Neural cell (in vitro differentiated cells): ENCODE measurements around the gene SYTL3. TPM values are rescaled to one million over a fixed set of nuclear protein-coding genes. Genes with fewer than 3 reads are reported as not detected.

Source experiments
- H2AFZ ChIP-seq: fragments of 200-600, 300-800 bp; sonication (generic), shearing (Covaris generic); 2 replicates; pipeline ENCODE4 v1.6.0; 2014; ENCODE audit warnings: low read depth, mild to moderate bottlenecking, antibody characterized with exemption, low read length, moderate library complexity
- H3F3A ChIP-seq: fragments of 200-600 bp; shearing (Covaris generic); 2 replicates; pipeline ENCODE4 v1.6.1; 2016; ENCODE audit warnings: mild to moderate bottlenecking, moderate library complexity, mixed read lengths, antibody characterized with exemption, low read length; ENCODE audit not compliant: insufficient read depth, poor library complexity, severe bottlenecking
- H3K27ac ChIP-seq: fragments of 200-600, 300-800 bp; sonication (generic), shearing (Covaris generic); 2 replicates; pipeline ENCODE4 v1.5.1; 2014; ENCODE audit warnings: mild to moderate bottlenecking, low read length, moderate library complexity
- H3K27me3 ChIP-seq: fragments of 300-800, 200-600 bp; sonication (generic), shearing (Covaris generic); 2 replicates; pipeline ENCODE4 v1.6.0; 2014; ENCODE audit warnings: mild to moderate bottlenecking, low read depth, low read length, moderate library complexity; ENCODE audit not compliant: insufficient read depth
- H3K36me3 ChIP-seq: fragments of 300-800, 200-600 bp; sonication (generic), shearing (Covaris generic); 2 replicates; pipeline ENCODE4 v1.5.1; 2014; ENCODE audit warnings: mild to moderate bottlenecking, antibody characterized with exemption, low read length, moderate library complexity; ENCODE audit not compliant: insufficient read depth
- H3K4me2 ChIP-seq: fragments of 300-800, 200-600 bp; sonication (generic), shearing (Covaris generic); 2 replicates; pipeline ENCODE4 v1.6.0; 2014; ENCODE audit warnings: mild to moderate bottlenecking, low read length
- H3K4me3 ChIP-seq: fragments of 300-800, 200-600 bp; sonication (generic), shearing (Covaris generic); 2 replicates; pipeline ENCODE4 v1.5.1; 2014; ENCODE audit warnings: mild to moderate bottlenecking, low read length, moderate library complexity
- H3K79me2 ChIP-seq: fragments of 200-600 bp; shearing (Covaris generic); replicated peaks from 2 replicates; pipeline ENCODE4 v1.6.0; 2014; ENCODE audit warnings: mild to moderate bottlenecking, low read length, moderate library complexity; ENCODE audit not compliant: insufficient read depth
- H3K9ac ChIP-seq: fragments of 300-800, 200-600 bp; sonication (generic), shearing (Covaris generic); 2 replicates; pipeline ENCODE4 v1.6.1; 2016; ENCODE audit warnings: mild to moderate bottlenecking, low read length, mixed read lengths
- H3K9me2 ChIP-seq: fragments of 200-600 bp; shearing (Covaris generic); 2 replicates; pipeline ENCODE4 v1.6.1; 2016; ENCODE audit warnings: mild to moderate bottlenecking, low read length, mixed read lengths; ENCODE audit not compliant: insufficient read depth
- H3K9me3 ChIP-seq: fragments of 200-600, 300-800 bp; sonication (generic), shearing (Covaris generic); 2 replicates; pipeline ENCODE4 v1.6.1; 2016; ENCODE audit warnings: mild to moderate bottlenecking, mixed run types, low read length, moderate library complexity, mixed read lengths
- H4K20me1 ChIP-seq: fragments of 200-600 bp; shearing (Covaris generic); 2 replicates; pipeline ENCODE4 v1.6.1; 2016; ENCODE audit warnings: mild to moderate bottlenecking, mixed run types; ENCODE audit not compliant: insufficient read depth
- EP300 ChIP-seq: fragments of 450-650 bp; conservative IDR thresholded peaks from 2 replicates; pipeline ENCODE4 v1.6.1; 2014; ENCODE audit warnings: antibody characterized with exemption, mild to moderate bottlenecking, moderate library complexity; ENCODE audit not compliant: poor library complexity, severe bottlenecking
- EZH2 ChIP-seq: fragments of 200-600, 300-800 bp; shearing (Covaris generic), sonication (generic); IDR thresholded peaks from 2 replicates; pipeline ENCODE4 v1.6.1; 2014; ENCODE audit warnings: antibody characterized with exemption, low read length, borderline replicate concordance, mild to moderate bottlenecking; ENCODE audit not compliant: insufficient read depth, poor library complexity, severe bottlenecking
- MXI1 ChIP-seq: fragments of 450-650 bp; conservative IDR thresholded peaks from 2 replicates; pipeline ENCODE4 v1.6.1; 2014; ENCODE audit warnings: antibody characterized with exemption, mild to moderate bottlenecking; ENCODE audit not compliant: poor library complexity, severe bottlenecking
- POLR2AphosphoS5 ChIP-seq: IDR thresholded peaks from 2 replicates; pipeline ENCODE4 v1.6.1; 2012
- RAD21 ChIP-seq: fragments of 450-650 bp; conservative IDR thresholded peaks from 2 replicates; pipeline ENCODE4 v1.6.1; 2014; ENCODE audit warnings: antibody characterized with exemption, mild to moderate bottlenecking, moderate library complexity
- SMC3 ChIP-seq: fragments of 450-650 bp; conservative IDR thresholded peaks from 2 replicates; pipeline ENCODE4 v1.6.1; 2014; ENCODE audit warnings: antibody characterized with exemption, mild to moderate bottlenecking, moderate library complexity; ENCODE audit not compliant: poor library complexity
- TAF1 ChIP-seq: IDR thresholded peaks from 2 replicates; pipeline ENCODE4 v1.6.1; 2012; ENCODE audit warnings: low read depth
- polyA plus RNA-seq: library from polyadenylated mRNA; depleted of rRNA; stranded (reverse); fragments of >200 nt; gene quantifications from 2 replicates; pipeline ENCODE4 v1.2.3, GENCODE V29; 2014
- TF ChIP-seq, protein P1 (sequence below): fragments of 450-650 bp; IDR thresholded peaks from 2 replicates; pipeline ENCODE4 v1.5.1; 2014; ENCODE audit warnings: antibody characterized with exemption, mild to moderate bottlenecking, moderate library complexity; ENCODE audit not compliant: poor library complexity, severe bottlenecking
- TF ChIP-seq, protein P2 (sequence below): IDR thresholded peaks from 2 replicates; pipeline ENCODE4 v1.6.1; 2012; ENCODE audit warnings: borderline replicate concordance

Gene SYTL3
- polyA plus RNA-seq, 1 donor from 2014 or later: 2.1 TPM

- Histone ChIP-seq H3K27me3 (no peaks in the 10 kb centered on the region), H2AFZ (no peak overlapping the region), H3K27ac (no peak overlapping the region), H3K36me3 (no peaks in the 10 kb centered on the region), H3K9ac (no peak overlapping the region), H3K4me2 (no peak overlapping the region), H4K20me1 (no peaks in the 10 kb centered on the region), H3K79me2 (no peaks in the 10 kb centered on the region), H3K9me3 (no peaks in the 10 kb centered on the region), H3F3A (no peaks in the 10 kb centered on the region), H3K4me3 (no peak overlapping the region), H3K9me2 (no peaks in the 10 kb centered on the region)
- TF ChIP-seq EZH2: no peak
- TF ChIP-seq TAF1: no peak
- TF ChIP-seq, protein P1, sequence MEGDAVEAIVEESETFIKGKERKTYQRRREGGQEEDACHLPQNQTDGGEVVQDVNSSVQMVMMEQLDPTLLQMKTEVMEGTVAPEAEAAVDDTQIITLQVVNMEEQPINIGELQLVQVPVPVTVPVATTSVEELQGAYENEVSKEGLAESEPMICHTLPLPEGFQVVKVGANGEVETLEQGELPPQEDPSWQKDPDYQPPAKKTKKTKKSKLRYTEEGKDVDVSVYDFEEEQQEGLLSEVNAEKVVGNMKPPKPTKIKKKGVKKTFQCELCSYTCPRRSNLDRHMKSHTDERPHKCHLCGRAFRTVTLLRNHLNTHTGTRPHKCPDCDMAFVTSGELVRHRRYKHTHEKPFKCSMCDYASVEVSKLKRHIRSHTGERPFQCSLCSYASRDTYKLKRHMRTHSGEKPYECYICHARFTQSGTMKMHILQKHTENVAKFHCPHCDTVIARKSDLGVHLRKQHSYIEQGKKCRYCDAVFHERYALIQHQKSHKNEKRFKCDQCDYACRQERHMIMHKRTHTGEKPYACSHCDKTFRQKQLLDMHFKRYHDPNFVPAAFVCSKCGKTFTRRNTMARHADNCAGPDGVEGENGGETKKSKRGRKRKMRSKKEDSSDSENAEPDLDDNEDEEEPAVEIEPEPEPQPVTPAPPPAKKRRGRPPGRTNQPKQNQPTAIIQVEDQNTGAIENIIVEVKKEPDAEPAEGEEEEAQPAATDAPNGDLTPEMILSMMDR: no peak
- TF ChIP-seq EP300: no peak
- TF ChIP-seq RAD21: no peak
- TF ChIP-seq POLR2AphosphoS5: no peak
- no peak for TF ChIP-seq SMC3
- TF ChIP-seq MXI1: no peak
- TF ChIP-seq, protein P2, sequence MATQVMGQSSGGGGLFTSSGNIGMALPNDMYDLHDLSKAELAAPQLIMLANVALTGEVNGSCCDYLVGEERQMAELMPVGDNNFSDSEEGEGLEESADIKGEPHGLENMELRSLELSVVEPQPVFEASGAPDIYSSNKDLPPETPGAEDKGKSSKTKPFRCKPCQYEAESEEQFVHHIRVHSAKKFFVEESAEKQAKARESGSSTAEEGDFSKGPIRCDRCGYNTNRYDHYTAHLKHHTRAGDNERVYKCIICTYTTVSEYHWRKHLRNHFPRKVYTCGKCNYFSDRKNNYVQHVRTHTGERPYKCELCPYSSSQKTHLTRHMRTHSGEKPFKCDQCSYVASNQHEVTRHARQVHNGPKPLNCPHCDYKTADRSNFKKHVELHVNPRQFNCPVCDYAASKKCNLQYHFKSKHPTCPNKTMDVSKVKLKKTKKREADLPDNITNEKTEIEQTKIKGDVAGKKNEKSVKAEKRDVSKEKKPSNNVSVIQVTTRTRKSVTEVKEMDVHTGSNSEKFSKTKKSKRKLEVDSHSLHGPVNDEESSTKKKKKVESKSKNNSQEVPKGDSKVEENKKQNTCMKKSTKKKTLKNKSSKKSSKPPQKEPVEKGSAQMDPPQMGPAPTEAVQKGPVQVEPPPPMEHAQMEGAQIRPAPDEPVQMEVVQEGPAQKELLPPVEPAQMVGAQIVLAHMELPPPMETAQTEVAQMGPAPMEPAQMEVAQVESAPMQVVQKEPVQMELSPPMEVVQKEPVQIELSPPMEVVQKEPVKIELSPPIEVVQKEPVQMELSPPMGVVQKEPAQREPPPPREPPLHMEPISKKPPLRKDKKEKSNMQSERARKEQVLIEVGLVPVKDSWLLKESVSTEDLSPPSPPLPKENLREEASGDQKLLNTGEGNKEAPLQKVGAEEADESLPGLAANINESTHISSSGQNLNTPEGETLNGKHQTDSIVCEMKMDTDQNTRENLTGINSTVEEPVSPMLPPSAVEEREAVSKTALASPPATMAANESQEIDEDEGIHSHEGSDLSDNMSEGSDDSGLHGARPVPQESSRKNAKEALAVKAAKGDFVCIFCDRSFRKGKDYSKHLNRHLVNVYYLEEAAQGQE: no peak
Measured at GRCh38 chr6:158781692-158782373, 132.0 kb downstream of the SYTL3 start.

GRCh38 chr6:158782432-158783166, 132.7 kb downstream of the SYTL3 start:
- Histone ChIP-seq H3K9ac (no peak overlapping the region), H2AFZ (no peak overlapping the region), H3K27me3 (no peaks in the 10 kb centered on the region), H3K9me2 (no peaks in the 10 kb centered on the region), H3F3A (no peaks in the 10 kb centered on the region), H3K36me3 (no peaks in the 10 kb centered on the region), H3K4me3 (no peak overlapping the region), H4K20me1 (no peaks in the 10 kb centered on the region), H3K4me2 (no peak overlapping the region), H3K9me3 (no peaks in the 10 kb centered on the region), H3K27ac (no peak overlapping the region), H3K79me2 (no peaks in the 10 kb centered on the region)
- TF ChIP-seq MXI1: no peak
- no peak for TF ChIP-seq TAF1
- no peak for TF ChIP-seq EZH2
- TF ChIP-seq SMC3: no peak
- no peak for TF ChIP-seq POLR2AphosphoS5
- no peak for TF ChIP-seq RAD21
- no peak for TF ChIP-seq EP300
- TF ChIP-seq, protein P1: no peak
- TF ChIP-seq, protein P2: no peak
